22Rv1 (cell line): ENCODE results near the gene ANKS6.

Experiments used
- ZFX ChIP-seq: fragments of 450-650 bp; IDR thresholded peaks from 2 replicates; pipeline ENCODE4 v1.6.1; 2017; ENCODE audit warnings: antibody characterized with exemption, borderline replicate concordance
- TF ChIP-seq, protein P1 (sequence below): fragments of 450-650 bp; IDR thresholded peaks from 2 replicates; pipeline ENCODE4 v1.5.1; 2017; ENCODE audit warnings: mild to moderate bottlenecking

DNA sequence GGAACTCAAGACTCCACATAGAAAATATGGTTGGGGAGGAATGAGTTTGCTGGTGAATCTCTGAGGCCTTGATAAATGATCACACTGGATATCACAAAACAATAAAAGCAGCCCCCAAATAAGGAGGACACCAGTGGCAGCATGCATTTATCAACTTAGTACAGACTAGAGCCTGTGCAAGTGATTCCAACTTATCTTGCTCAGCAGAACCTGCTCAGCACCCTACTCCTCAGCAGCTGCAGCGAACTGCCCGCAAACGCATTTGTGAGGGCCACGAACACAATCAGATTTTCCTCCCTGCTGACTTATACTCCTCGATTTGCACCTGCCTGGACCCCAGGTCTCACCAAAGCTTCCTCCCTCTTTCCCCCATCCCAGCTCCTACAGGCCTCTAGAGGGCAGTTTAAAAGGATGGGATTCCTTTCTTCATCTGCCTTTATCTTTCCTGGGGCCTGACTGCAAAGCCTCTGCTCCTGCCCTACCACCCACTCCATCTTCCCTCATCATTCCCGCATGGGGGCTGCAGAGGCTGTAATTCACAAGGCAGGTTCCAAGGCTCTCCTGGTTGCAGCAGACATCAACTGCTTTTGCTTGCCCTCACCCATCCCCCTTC is 41.2 kb downstream of the ANKS6 start:
- TF ChIP-seq, protein P1, sequence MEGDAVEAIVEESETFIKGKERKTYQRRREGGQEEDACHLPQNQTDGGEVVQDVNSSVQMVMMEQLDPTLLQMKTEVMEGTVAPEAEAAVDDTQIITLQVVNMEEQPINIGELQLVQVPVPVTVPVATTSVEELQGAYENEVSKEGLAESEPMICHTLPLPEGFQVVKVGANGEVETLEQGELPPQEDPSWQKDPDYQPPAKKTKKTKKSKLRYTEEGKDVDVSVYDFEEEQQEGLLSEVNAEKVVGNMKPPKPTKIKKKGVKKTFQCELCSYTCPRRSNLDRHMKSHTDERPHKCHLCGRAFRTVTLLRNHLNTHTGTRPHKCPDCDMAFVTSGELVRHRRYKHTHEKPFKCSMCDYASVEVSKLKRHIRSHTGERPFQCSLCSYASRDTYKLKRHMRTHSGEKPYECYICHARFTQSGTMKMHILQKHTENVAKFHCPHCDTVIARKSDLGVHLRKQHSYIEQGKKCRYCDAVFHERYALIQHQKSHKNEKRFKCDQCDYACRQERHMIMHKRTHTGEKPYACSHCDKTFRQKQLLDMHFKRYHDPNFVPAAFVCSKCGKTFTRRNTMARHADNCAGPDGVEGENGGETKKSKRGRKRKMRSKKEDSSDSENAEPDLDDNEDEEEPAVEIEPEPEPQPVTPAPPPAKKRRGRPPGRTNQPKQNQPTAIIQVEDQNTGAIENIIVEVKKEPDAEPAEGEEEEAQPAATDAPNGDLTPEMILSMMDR = no peak
- TF ChIP-seq ZFX = no peak
